Measurements from ENCODE around the gene TMEM14A.

DNA sequence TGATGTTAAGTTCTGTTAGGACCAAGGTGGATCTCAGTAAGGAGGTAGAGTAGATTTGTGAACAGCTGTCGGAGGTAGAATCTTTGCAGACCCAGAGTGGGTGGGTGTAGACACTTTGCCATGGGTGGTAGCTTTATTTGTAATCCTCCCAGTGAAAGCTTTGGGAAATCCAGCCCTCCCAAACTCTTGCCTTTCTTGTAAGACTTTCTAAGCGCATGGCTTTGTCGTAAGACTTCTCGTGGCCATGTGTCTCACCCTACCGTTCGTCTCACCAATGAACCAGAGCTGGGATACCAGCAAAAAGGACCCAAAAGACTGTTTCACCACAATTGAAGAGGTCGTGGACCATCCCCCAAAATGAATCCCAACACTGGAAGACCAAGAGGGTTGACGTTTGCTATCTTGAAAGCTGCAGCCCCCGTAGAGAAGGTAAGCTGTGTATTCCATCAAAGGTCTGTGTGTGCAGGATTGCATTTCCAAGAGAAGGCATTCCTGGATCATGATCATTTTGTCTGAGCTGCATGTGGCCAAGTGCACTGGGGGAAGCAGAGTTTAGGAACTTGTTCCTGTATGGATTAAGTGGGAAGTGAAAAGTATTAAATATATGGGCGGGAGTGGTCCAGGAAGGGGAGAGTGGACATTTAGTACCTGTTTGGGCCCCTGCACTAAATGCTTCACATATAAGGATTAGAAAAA is 5.8 kb upstream of the TMEM14A start:
- TF ChIP-seq, protein P1, sequence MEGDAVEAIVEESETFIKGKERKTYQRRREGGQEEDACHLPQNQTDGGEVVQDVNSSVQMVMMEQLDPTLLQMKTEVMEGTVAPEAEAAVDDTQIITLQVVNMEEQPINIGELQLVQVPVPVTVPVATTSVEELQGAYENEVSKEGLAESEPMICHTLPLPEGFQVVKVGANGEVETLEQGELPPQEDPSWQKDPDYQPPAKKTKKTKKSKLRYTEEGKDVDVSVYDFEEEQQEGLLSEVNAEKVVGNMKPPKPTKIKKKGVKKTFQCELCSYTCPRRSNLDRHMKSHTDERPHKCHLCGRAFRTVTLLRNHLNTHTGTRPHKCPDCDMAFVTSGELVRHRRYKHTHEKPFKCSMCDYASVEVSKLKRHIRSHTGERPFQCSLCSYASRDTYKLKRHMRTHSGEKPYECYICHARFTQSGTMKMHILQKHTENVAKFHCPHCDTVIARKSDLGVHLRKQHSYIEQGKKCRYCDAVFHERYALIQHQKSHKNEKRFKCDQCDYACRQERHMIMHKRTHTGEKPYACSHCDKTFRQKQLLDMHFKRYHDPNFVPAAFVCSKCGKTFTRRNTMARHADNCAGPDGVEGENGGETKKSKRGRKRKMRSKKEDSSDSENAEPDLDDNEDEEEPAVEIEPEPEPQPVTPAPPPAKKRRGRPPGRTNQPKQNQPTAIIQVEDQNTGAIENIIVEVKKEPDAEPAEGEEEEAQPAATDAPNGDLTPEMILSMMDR (IDR thresholded peaks at IDR 0.05), result no peak
- no peak for TF ChIP-seq POLR2A (IDR thresholded peaks at IDR 0.05)
